Naive thymus-derived CD4-positive, alpha-beta T cell (primary cell): ENCODE data around the gene ABCA2. TPM values are rescaled to one million over a fixed set of nuclear protein-coding genes. Genes with fewer than 3 reads are reported as not detected.
"Not testable (repeated sequence)": the region's sequence is repeated elsewhere in the genome, so short reads cannot be mapped to it uniquely, and the experiment has no call there.

ENCODE experiments used
- ATAC-seq: fragments of 150-1000 bp; cut with Tn5 transposase; 2 replicates; pipeline ENCODE4 v1.10.0; 2021; ENCODE audit warnings: mild to moderate bottlenecking, moderate library complexity
- CTCF ChIA-PET: fragments of 350-600 bp; sonication (Branson Sonifier 250); formaldehyde crosslinking; loops from one replicate; lab custom pipeline; 2021; ENCODE audit warnings: antibody characterized with exemption; lab: Charles Lee
- POLR2A ChIA-PET: fragments of 350-600 bp; sonication (Branson Sonifier 250); formaldehyde crosslinking; loops from one replicate; lab custom pipeline; 2021; ENCODE audit warnings: antibody characterized with exemption, inconsistent platforms; lab: Charles Lee
- DNase-seq, 9 donors: peaks; one replicate each; pipeline versions ENCODE4 v3.0.0 to v3.0.0-alpha.2; 2020 to 2022; ENCODE audit warnings: mixed read lengths in 1 of 9
- H3K27ac ChIP-seq: one replicate; pipeline ENCODE4 v1.7.0; 2013; ENCODE audit warnings: mild to moderate bottlenecking, low read depth, low read length, moderate library complexity
- H3K27me3 ChIP-seq, 2 donors: one replicate each; pipeline ENCODE4 v1.7.0; 2013; ENCODE audit warnings: low read length in 2 of 2, mild to moderate bottlenecking in 2 of 2, moderate library complexity in 2 of 2; ENCODE audit not compliant: control insufficient read depth in 2 of 2, insufficient read depth in 2 of 2
- H3K36me3 ChIP-seq, 3 experiments: 1 replicate in 2 of 3; 2 replicates in 1 of 3; pipeline ENCODE4 v1.7.0; 2013; ENCODE audit warnings: low read length in 3 of 3, mild to moderate bottlenecking in 3 of 3, moderate library complexity in 1 of 3; ENCODE audit not compliant: insufficient read depth in 3 of 3, control insufficient read depth in 2 of 3
- H3K4me1 ChIP-seq, 2 donors: one replicate each; pipeline ENCODE4 v1.7.0; 2013; ENCODE audit warnings: low read length in 2 of 2, mild to moderate bottlenecking in 2 of 2, moderate library complexity in 1 of 2; ENCODE audit not compliant: control insufficient read depth in 2 of 2, insufficient read depth in 2 of 2
- H3K4me3 ChIP-seq: 2 replicates; pipeline ENCODE4 v1.7.0; 2013; ENCODE audit warnings: mild to moderate bottlenecking, low read length
- H3K9me3 ChIP-seq, 3 experiments: 1 replicate in 2 of 3; 2 replicates in 1 of 3; pipeline ENCODE4 v1.7.0; 2013; ENCODE audit warnings: low read length in 3 of 3; ENCODE audit not compliant: control insufficient read depth in 2 of 3
- H3K27ac Mint-ChIP-seq, 9 donors: one replicate each; pipeline ENCODE4 v1.8.0; 2020 to 2022; ENCODE audit warnings: mixed read lengths in 9 of 9, mild to moderate bottlenecking in 8 of 9, moderate library complexity in 5 of 9, inconsistent platforms in 2 of 9
- H3K27me3 Mint-ChIP-seq, 5 donors: one replicate each; pipeline ENCODE4 v1.8.0; 2021 to 2022; ENCODE audit warnings: mixed read lengths in 5 of 5, mild to moderate bottlenecking in 1 of 5
- H3K36me3 Mint-ChIP-seq, 5 donors: one replicate each; pipeline ENCODE4 v1.8.0; 2020 to 2022; ENCODE audit warnings: mixed read lengths in 5 of 5, mild to moderate bottlenecking in 3 of 5, inconsistent platforms in 1 of 5
- H3K4me1 Mint-ChIP-seq, 7 donors: one replicate each; pipeline ENCODE4 v1.8.0; 2020 to 2022; ENCODE audit warnings: mixed read lengths in 7 of 7, mild to moderate bottlenecking in 3 of 7, inconsistent platforms in 1 of 7
- H3K4me3 Mint-ChIP-seq, 10 donors: one replicate each; pipeline ENCODE4 v1.8.0; 2020 to 2022; ENCODE audit warnings: mild to moderate bottlenecking in 10 of 10, mixed read lengths in 10 of 10, moderate library complexity in 6 of 10, inconsistent platforms in 2 of 10
- H3K9me3 Mint-ChIP-seq, 11 donors: one replicate each; pipeline ENCODE4 v1.8.0; 2020 to 2022; ENCODE audit warnings: mixed read lengths in 11 of 11, mild to moderate bottlenecking in 4 of 11, inconsistent platforms in 1 of 11, moderate library complexity in 1 of 11
- intact Hi-C, 2 donors: fragments of 100-400 bp; cut with micrococcal nuclease; formaldehyde crosslinking; loops; one replicate each; pipeline ENCODE4 v1.15.1; 2023
- polyA plus RNA-seq, 2 donors: library from polyadenylated mRNA; unstranded; fragments of 300-500 nt; fragmentation: Illumina TruSeq; gene quantifications; one replicate each; pipeline ENCODE4 v1.2.3, GENCODE V29; 2021
- total RNA-seq, 6 experiments: library from RNA in 5 of 6; stranded (reverse) in 5 of 6; gene quantifications; 1 replicate in 5 of 6; 2 replicates in 1 of 6; pipeline ENCODE4 v1.2.3 and lab custom pipeline; 2021 to 2026

ABCA2 gene
- total and polyA plus RNA-seq, 7 experiments from 2014 or later = 1.8 to 112 (median 25.1) TPM

DNA sequence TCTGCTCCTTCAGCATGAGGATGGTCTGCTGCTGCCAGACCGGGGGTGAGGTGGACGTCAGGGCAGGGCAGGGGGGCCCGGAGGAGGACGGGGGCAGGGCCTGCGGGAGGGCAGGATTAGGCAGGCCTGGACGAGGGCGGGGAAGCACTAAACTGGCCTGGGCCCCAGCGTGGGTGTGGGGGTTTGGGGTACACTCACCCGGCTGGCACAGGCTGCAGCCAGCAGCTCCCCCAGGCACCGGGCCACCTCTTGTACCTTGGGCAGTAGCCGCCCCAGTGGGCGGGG, 36.8 kb upstream of the ABCA2 start:
- CTCF ChIA-PET = interaction anchor here (1.4 to 2.5 kb wide), 2 partner anchors 18 to 22 kb away, joined by 8 to 11 read pairs; partner anchors contain the start of gene MAN1B1
- Histone ChIP-seq H3K27ac (no peak overlapping the region), H3K4me1 (peaks cover 4 to 8% of the 10 kb centered on the region in 2 donors), H3K9me3 (no peaks in the 10 kb centered on the region), H3K27me3 (no peaks in the 10 kb centered on the region), H3K36me3 (no peaks in the 10 kb centered on the region), H3K4me3 (no peak overlapping the region)
- no peak overlapping the region for H3K27ac Mint-ChIP-seq
- H3K36me3 Mint-ChIP-seq = peaks cover 0 to 4% (median 0%) of the 10 kb centered on the region in 5 donors
- H3K27me3 Mint-ChIP-seq = no peaks in the 10 kb centered on the region
- H3K4me1 Mint-ChIP-seq = peaks cover 4 to 16% (median 5%) of the 10 kb centered on the region in 7 donors
- POLR2A ChIA-PET = interaction anchor here (1.3 to 8.2 kb wide), 2 partner anchors 22 to 35 kb away, joined by 3 to 70 read pairs; partner anchors contain the start of gene MAN1B1
- H3K4me3 Mint-ChIP-seq = no peak overlapping the region
- ATAC-seq (no peak), DNase-seq (no peak)
- H3K9me3 Mint-ChIP-seq = no peaks in the 10 kb centered on the region
- intact Hi-C loops = loop anchor here (1.0 to 10.0 kb wide), 2 partner anchors 278 to 280 kb away; no protein-coding TSS in a partner anchor

DNA sequence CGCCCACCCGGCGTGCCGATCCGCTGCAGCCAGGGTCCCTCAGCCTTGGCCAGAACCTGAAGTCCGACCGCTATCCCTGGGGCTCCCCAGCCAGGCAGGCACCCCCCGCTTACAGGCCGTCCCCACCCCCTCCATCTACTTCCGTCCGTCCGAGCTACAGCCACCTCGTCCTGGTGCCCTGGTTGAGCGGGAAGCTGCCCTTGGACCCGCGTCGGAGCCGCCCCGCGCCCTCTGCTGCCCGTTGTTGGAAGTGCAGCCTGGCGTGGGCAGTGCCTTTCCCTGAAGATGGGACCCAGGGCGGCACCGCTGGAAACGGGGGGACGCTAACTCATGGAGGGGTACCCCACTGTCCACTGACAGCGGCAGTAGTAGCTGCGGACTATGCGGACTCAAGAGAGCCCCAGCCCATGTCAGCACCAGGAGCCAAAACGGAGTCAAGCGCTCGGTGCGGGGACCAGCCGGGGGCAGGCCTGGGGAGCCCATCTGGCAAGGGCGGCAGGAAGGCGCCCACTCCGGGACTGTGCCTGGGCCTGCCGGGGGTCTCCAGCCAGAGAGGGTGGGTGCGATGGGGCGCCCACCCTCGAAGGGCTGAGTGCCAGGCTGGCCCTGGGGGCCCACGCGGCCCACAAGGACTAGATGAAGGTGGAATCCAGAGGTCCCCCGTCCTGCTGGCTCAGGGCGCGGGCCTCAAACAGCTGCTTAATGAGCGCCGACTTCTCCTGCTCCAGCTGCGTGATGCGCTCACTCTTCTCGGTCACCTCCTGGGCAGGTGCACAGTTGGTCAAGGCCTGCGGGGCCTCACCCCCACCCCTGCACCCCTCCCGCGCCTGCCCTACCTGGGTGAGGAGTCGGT, 36.2 kb upstream of the ABCA2 start:
- Histone ChIP-seq H3K4me1 (peaks cover 0 to 5% of the 10 kb centered on the region in 2 donors), H3K27ac (no peak overlapping the region), H3K4me3 (no peak overlapping the region), H3K36me3 (no peaks in the 10 kb centered on the region), H3K9me3 (no peaks in the 10 kb centered on the region), H3K27me3 (no peaks in the 10 kb centered on the region)
- Mint-ChIP-seq H3K9me3 (no peaks in the 10 kb centered on the region), H3K4me3 (no peak overlapping the region), H3K4me1 (peaks cover 4 to 15% (median 5%) of the 10 kb centered on the region in 7 donors), H3K27me3 (no peaks in the 10 kb centered on the region), H3K36me3 (peaks cover 0 to 4% (median 0%) of the 10 kb centered on the region in 5 donors), H3K27ac (no peak overlapping the region)
- DNase-seq (peak in 4 of 9 donors; percentile 39 to 78 (median 62)), ATAC-seq (peak; percentile 53)
- ChIA-PET CTCF (interaction anchor here (0.5 to 2.5 kb wide), 4 partner anchors 13 to 293 kb away, joined by 3 to 11 read pairs (median 7); partner anchors contain the start of genes MAN1B1 and UAP1L1), POLR2A (interaction anchor here (0.6 to 1.3 kb wide), 3 partner anchors 22 to 176 kb away, joined by 3 read pairs; partner anchors contain the start of genes MAN1B1 and TUBB4B)
- intact Hi-C loops = loop anchor here (1.0 to 10.0 kb wide), 2 partner anchors 277 to 279 kb away; no protein-coding TSS in a partner anchor

DNA sequence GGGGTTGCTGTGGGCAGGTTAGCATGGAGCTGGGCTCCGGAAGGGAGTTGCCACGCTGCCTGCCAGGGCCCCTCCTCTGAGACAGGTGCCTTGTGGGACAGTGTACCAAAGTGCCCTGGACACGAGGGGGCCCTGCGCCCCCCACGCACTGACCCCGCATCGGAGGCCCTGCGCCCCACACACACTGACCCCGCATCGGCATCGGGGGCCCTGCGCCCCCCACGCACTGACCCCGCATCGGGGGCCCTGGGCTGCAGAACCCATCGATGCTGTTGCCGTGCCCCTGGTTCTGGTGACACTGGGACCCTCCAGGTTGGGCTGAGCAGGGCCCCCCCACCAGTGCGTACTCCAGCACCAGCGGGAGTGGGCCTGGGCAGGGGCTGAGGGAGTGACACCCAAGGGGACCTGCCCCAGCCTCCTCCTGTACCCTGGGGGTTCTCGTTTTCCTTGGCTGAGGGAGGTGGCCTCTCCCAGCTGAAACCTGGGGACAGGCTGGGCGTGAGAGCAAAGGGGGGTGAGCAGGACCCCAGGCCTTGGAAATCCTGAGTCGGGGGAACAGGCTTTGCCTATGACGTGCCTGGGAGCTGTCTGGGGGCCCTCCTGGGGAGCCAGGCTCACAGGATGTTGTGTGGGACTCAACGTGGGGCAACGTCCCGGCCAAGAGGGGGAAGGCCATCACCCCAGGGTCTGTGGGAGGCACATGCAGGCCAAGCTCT, 35.4 kb upstream of the ABCA2 start:
- Histone ChIP-seq H3K36me3 (no peaks in the 10 kb centered on the region), H3K27ac (no peak overlapping the region), H3K4me1 (peaks cover 0 to 3% of the 10 kb centered on the region in 2 donors), H3K27me3 (no peaks in the 10 kb centered on the region), H3K9me3 (no peaks in the 10 kb centered on the region), H3K4me3 (no peak overlapping the region)
- ChIA-PET POLR2A (interaction anchor here (0.6 to 1.3 kb wide), 3 partner anchors 23 to 177 kb away, joined by 3 read pairs; partner anchors contain the start of genes MAN1B1 and TUBB4B), CTCF (interaction anchor here (0.5 to 2.5 kb wide), 4 partner anchors 14 to 292 kb away, joined by 3 to 11 read pairs (median 7); partner anchors contain the start of genes MAN1B1 and UAP1L1)
- ATAC-seq (no peak), DNase-seq (no peak)
- Mint-ChIP-seq H3K27ac (no peak overlapping the region), H3K27me3 (no peaks in the 10 kb centered on the region), H3K36me3 (peaks cover 0 to 4% (median 0%) of the 10 kb centered on the region in 5 donors), H3K4me3 (no peak overlapping the region), H3K4me1 (peaks cover 4 to 11% (median 5%) of the 10 kb centered on the region in 7 donors), H3K9me3 (no peaks in the 10 kb centered on the region)
- intact Hi-C loops = loop anchor here (1.0 to 10.0 kb wide), 2 partner anchors 276 to 279 kb away; no protein-coding TSS in a partner anchor

- H3K27me3 Mint-ChIP-seq, H3K9me3 ChIP-seq, H3K36me3 ChIP-seq, H3K36me3 Mint-ChIP-seq, H3K27ac Mint-ChIP-seq, H3K9me3 Mint-ChIP-seq, H3K4me1 ChIP-seq, ATAC-seq, H3K27me3 ChIP-seq, POLR2A ChIA-PET, H3K4me3 ChIP-seq, H3K27ac ChIP-seq, DNase-seq, H3K4me1 Mint-ChIP-seq, H3K4me3 Mint-ChIP-seq: not testable (repeated sequence)
- intact Hi-C loops = loop anchor here in 1 of 2 donors (10.0 kb wide), 1 partner anchor 278 kb away; no protein-coding TSS in a partner anchor
- CTCF ChIA-PET = interaction anchor here (2.5 kb wide), 1 partner anchor 16 kb away, joined by 11 read pairs; no protein-coding TSS in a partner anchor
Observed at GRCh38 chr9:137062798-137063197, 34.8 kb upstream of the ABCA2 start.

GRCh38 chr9:137062384-137062783, 34.3 kb upstream of the ABCA2 start:
- POLR2A ChIA-PET = no interaction called here
- Mint-ChIP-seq H3K36me3 (peaks cover 0 to 4% (median 0%) of the 10 kb centered on the region in 5 donors), H3K9me3 (no peaks in the 10 kb centered on the region), H3K4me1 (peaks cover 0 to 3% (median 0%) of the 10 kb centered on the region in 7 donors), H3K4me3 (no peak overlapping the region), H3K27me3 (no peaks in the 10 kb centered on the region), H3K27ac (no peak overlapping the region)
- Histone ChIP-seq H3K36me3 (no peaks in the 10 kb centered on the region), H3K27ac (no peak overlapping the region), H3K4me3 (no peak overlapping the region), H3K27me3 (no peaks in the 10 kb centered on the region), H3K4me1 (no peaks in the 10 kb centered on the region), H3K9me3 (no peaks in the 10 kb centered on the region)
- CTCF ChIA-PET = interaction anchor here (2.5 kb wide), 1 partner anchor 16 kb away, joined by 11 read pairs; no protein-coding TSS in a partner anchor
- intact Hi-C loops = loop anchor here in 1 of 2 donors (10.0 kb wide), 1 partner anchor 278 kb away; no protein-coding TSS in a partner anchor
- no peak for ATAC-seq
- DNase-seq = no peak
